K562 (cell line): Measurements from ENCODE around the gene DTL. TPM values are rescaled to one million over a fixed set of nuclear protein-coding genes. Genes with fewer than 3 reads are reported as not detected.

Experiments
- ATAC-seq: fragments of 200-7000 bp; cut with Tn5 transposase; 3 replicates; pipeline ENCODE4 v1.9.1; 2020; ENCODE audit warnings: moderate library complexity
- BruUV-seq: library from RNA; stranded (reverse); fragments of 400-500 nt; replicated peaks from 2 replicates; lab custom pipeline; 2021; lab: Mats Ljungman, UMichigan
- CTCF ChIA-PET: fragments of 300-600 bp; formaldehyde crosslinking; extraction: SDS; loops from one replicate; lab custom pipeline; 2021; ENCODE audit warnings: low intra/inter-chr PET ratio; lab: Yijun Ruan, JAX
- POLR2A ChIA-PET: fragments of 300-600, 350-650 bp; sonication (Branson Sonifier 250); formaldehyde crosslinking; extraction: SDS; loops from one replicate; lab custom pipeline; 2021; ENCODE audit warnings: antibody characterized with exemption, inconsistent platforms; lab: Yijun Ruan, JAX
- DNase-seq, 4 experiments: peaks; one replicate each; pipeline versions ENCODE4 v3.0.0 to v3.0.0-alpha.2; 2011 to 2018; ENCODE audit warnings: low spot score in 3 of 4, mixed read lengths in 3 of 4; ENCODE audit errors: extremely low read depth in 1 of 4
- FAIRE-seq: peaks from 2 replicates; lab custom pipeline; 2011; peaks lifted over from hg19 to GRCh38; lab: Jason Lieb, UNC
- H2AFZ ChIP-seq: 2 replicates; pipeline ENCODE4 v1.6.0; 2011; ENCODE audit warnings: low read depth, low read length, control low read depth, inconsistent platforms
- H3K27ac ChIP-seq: fragments of 200-600 bp; 3 replicates; pipeline ENCODE4 v1.8.0; 2011; ENCODE audit warnings: low read depth, mild to moderate bottlenecking, control low read depth, inconsistent platforms, low read length, moderate library complexity, mixed read lengths; ENCODE audit errors: extremely low read depth
- H3K27me3 ChIP-seq, 2 experiments: fragments of 300-600 bp in 1 of 2; 2 replicates in 1 of 2; 3 replicates in 1 of 2; pipeline versions ENCODE4 v1.6.0 to v1.8.0; 2011; ENCODE audit warnings: inconsistent platforms in 2 of 2, low read length in 2 of 2, mild to moderate bottlenecking in 1 of 2, mixed read lengths in 1 of 2, moderate library complexity in 1 of 2; ENCODE audit not compliant: control insufficient read depth in 2 of 2, insufficient read depth in 2 of 2
- H3K36me3 ChIP-seq: fragments of 300-600 bp; 3 replicates; pipeline ENCODE4 v1.8.0; 2011; ENCODE audit warnings: mild to moderate bottlenecking, low read length, inconsistent platforms; ENCODE audit not compliant: control insufficient read depth, insufficient read depth
- H3K4me1 ChIP-seq, 2 experiments: fragments of 200-600 bp in 1 of 2; replicated peaks in 1 of 2; 2 replicates in 1 of 2; 3 replicates in 1 of 2; pipeline versions ENCODE4 v1.5.1 to v1.8.0; 2011; ENCODE audit warnings: inconsistent platforms in 2 of 2, low read length in 2 of 2, mild to moderate bottlenecking in 1 of 2, mixed read lengths in 1 of 2, moderate library complexity in 1 of 2; ENCODE audit not compliant: control insufficient read depth in 2 of 2, insufficient read depth in 2 of 2
- H3K4me2 ChIP-seq: 2 replicates; pipeline ENCODE4 v1.6.1; 2011; ENCODE audit warnings: low read length, control low read depth, inconsistent platforms, mixed read lengths; ENCODE audit not compliant: insufficient read depth
- H3K4me3 ChIP-seq: fragments of 200-600 bp; sonication (generic), shearing (Covaris generic); 2 replicates; pipeline ENCODE4 v1.5.1; 2016; ENCODE audit warnings: control low read depth, inconsistent platforms
- H3K79me2 ChIP-seq: fragments of 200-600 bp; 3 replicates; pipeline ENCODE4 v1.8.0; 2011; ENCODE audit warnings: low read length, inconsistent platforms; ENCODE audit not compliant: control insufficient read depth, insufficient read depth
- H3K9ac ChIP-seq, 2 experiments: 2 replicates each; pipeline versions ENCODE4 v1.6.0 to v1.6.1; 2011; ENCODE audit warnings: low read depth in 2 of 2, low read length in 2 of 2, control low read depth in 1 of 2, inconsistent platforms in 1 of 2, mild to moderate bottlenecking in 1 of 2, mixed read lengths in 1 of 2; ENCODE audit not compliant: insufficient read depth in 1 of 2
- H3K9me1 ChIP-seq: one replicate; pipeline ENCODE4 v1.6.0; 2011; ENCODE audit warnings: inconsistent platforms, mild to moderate bottlenecking, low read length, moderate library complexity; ENCODE audit not compliant: control insufficient read depth, insufficient read depth
- H3K9me3 ChIP-seq: replicated peaks from 2 replicates; pipeline ENCODE4 v1.5.1; 2011; ENCODE audit warnings: low read depth, low read length, inconsistent platforms; ENCODE audit not compliant: control insufficient read depth, insufficient read depth
- H4K20me1 ChIP-seq: replicated peaks from 2 replicates; pipeline ENCODE4 v1.6.1; 2011; ENCODE audit warnings: low read length, inconsistent platforms, mixed read lengths; ENCODE audit not compliant: control insufficient read depth, insufficient read depth
- DDX20 ChIP-seq: fragments of 450-650 bp; IDR thresholded peaks from 2 replicates; pipeline ENCODE4 v1.6.1; 2016; ENCODE audit warnings: missing genetic modification characterization, low read depth, mild to moderate bottlenecking, missing compliant biosample characterization, moderate library complexity
- E2F5 ChIP-seq: sonication (generic); formaldehyde crosslinking; IDR thresholded peaks from 2 replicates; pipeline ENCODE4 v1.8.0; 2022; ENCODE audit warnings: mild to moderate bottlenecking, missing genetic modification reagents
- ETV5 ChIP-seq: sonication (generic); formaldehyde crosslinking; IDR thresholded peaks from 2 replicates; pipeline ENCODE4 v1.4.0; 2020; ENCODE audit warnings: low read depth, mild to moderate bottlenecking, missing genetic modification reagents
- ETV6 ChIP-seq, 3 experiments: fragments of 150-350 bp in 1 of 3; sonication (generic) in 1 of 3; formaldehyde crosslinking in 1 of 3; IDR thresholded peaks; 2 replicates each; pipeline versions ENCODE4 v1.6.1 to v1.8.0; 2014 to 2022; ENCODE audit warnings: borderline replicate concordance in 2 of 3, low read depth in 2 of 3, antibody characterized with exemption in 1 of 3, low read length in 1 of 3, mild to moderate bottlenecking in 1 of 3, missing genetic modification reagents in 1 of 3
- FOXM1 ChIP-seq, 2 experiments: fragments of 450-650 bp in 1 of 2; sonication (generic) in 1 of 2; formaldehyde crosslinking in 1 of 2; IDR thresholded peaks; 2 replicates each; pipeline versions ENCODE4 v1.6.1 to v1.9.0; 2017 to 2022; ENCODE audit warnings: low read depth in 2 of 2, mild to moderate bottlenecking in 2 of 2, missing genetic modification reagents in 1 of 2, moderate library complexity in 1 of 2
- HDAC2 ChIP-seq: fragments of 450-650 bp; IDR thresholded peaks from 2 replicates; pipeline ENCODE4 v1.6.1; 2016; ENCODE audit warnings: mild to moderate bottlenecking
- HDAC3 ChIP-seq: fragments of 450-650 bp; IDR thresholded peaks from 2 replicates; pipeline ENCODE4 v1.6.1; 2018; ENCODE audit warnings: borderline replicate concordance, mild to moderate bottlenecking, moderate library complexity; ENCODE audit not compliant: partially characterized antibody
- HDGF ChIP-seq: fragments of 450-650 bp; IDR thresholded peaks from 2 replicates; pipeline ENCODE4 v1.6.1; 2016
- MYBL2 ChIP-seq, 2 experiments: fragments of 450-650 bp in 1 of 2; sonication (generic) in 1 of 2; formaldehyde crosslinking in 1 of 2; IDR thresholded peaks; 2 replicates each; pipeline versions ENCODE4 v1.6.1 to v1.8.1; 2017 to 2022; ENCODE audit warnings: borderline replicate concordance in 1 of 2, inconsistent platforms in 1 of 2, low read depth in 1 of 2, mild to moderate bottlenecking in 1 of 2, missing genetic modification reagents in 1 of 2, moderate library complexity in 1 of 2
- NR0B1 ChIP-seq: fragments of 450-650 bp; IDR thresholded peaks from one replicate; pipeline ENCODE4 v1.6.1; 2018; ENCODE audit warnings: mild to moderate bottlenecking, moderate library complexity; ENCODE audit not compliant: partially characterized antibody
- RBM25 ChIP-seq: fragments of 200-400 bp; formaldehyde crosslinking; IDR thresholded peaks from 2 replicates; pipeline ENCODE4 v1.6.1; 2018; ENCODE audit warnings: low read length, low read depth, moderate library complexity; ENCODE audit not compliant: severe bottlenecking
- TFE3 ChIP-seq: fragments of 450-650 bp; formaldehyde crosslinking; IDR thresholded peaks from 2 replicates; pipeline ENCODE4 v1.4.0; 2020; ENCODE audit warnings: mild to moderate bottlenecking, mixed read lengths
- ZBTB5 ChIP-seq: fragments of 450-650 bp; IDR thresholded peaks from 2 replicates; pipeline ENCODE4 v1.6.1; 2017; ENCODE audit warnings: antibody characterized with exemption
- ZFP30 ChIP-seq: fragments of 250-450 bp; sonication (Bioruptor Pico); IDR thresholded peaks from 2 replicates; pipeline ENCODE4 v1.8.0; 2022; ENCODE audit warnings: moderate library complexity, mild to moderate bottlenecking, inconsistent platforms, borderline replicate concordance
- ZNF384 ChIP-seq: IDR thresholded peaks from 2 replicates; pipeline ENCODE4 v1.6.1; 2012; ENCODE audit warnings: low read depth, low read length, improper control_type of control experiment
- WGBS: fragments of 100-300 bp; shearing (Covaris generic); methylation state at CpG from one replicate; pipeline ENCODE4 v1.1.6; 2016; ENCODE audit warnings: low coverage, mixed read lengths; ENCODE audit not compliant: insufficient coverage; ENCODE audit errors: missing lambda C conversion rate; 5-methylcytosine and 5-hydroxymethylcytosine counted together
- in situ Hi-C: fragments of 300-500 bp; cut with MboI; formaldehyde crosslinking; loops from 4 replicates; pipeline ENCODE4 v1.15.0; 2018; ENCODE audit warnings: inconsistent platforms, mixed read lengths
- intact Hi-C: fragments of 100-400 bp; cut with micrococcal nuclease; formaldehyde crosslinking; loops from 2 replicates; pipeline ENCODE4 v1.14.2; 2022
- polyA plus RNA-seq, 8 experiments: library from polyadenylated mRNA; depleted of rRNA in 4 of 8; stranded (reverse) in 5 of 8; unstranded in 3 of 8; fragments of >200 nt; fragmentation: Nextera tagmentation in 2 of 8; fragmentation: Illumina TruSeq in 1 of 8; extraction: Ambion mirVana in 2 of 8; extraction: Trizol in 1 of 8; gene quantifications; 2 replicates each; pipeline versions ENCODE4 v1.2.1 to v1.2.3, GENCODE V29; 2011 to 2014; ENCODE audit warnings: inconsistent platforms in 1 of 8, missing spikeins in 1 of 8
- total RNA-seq, 7 experiments: library from RNA; depleted of rRNA in 6 of 7; stranded (reverse); fragments of >200 nt in 6 of 7; fragmentation: Illumina TruSeq in 2 of 7; extraction: Trizol in 2 of 7; gene quantifications; 2 replicates each; pipeline versions ENCODE4 v1.2.1 to v1.2.3, GENCODE V29; 2011 to 2021; ENCODE audit warnings: low replicate concordance in 1 of 7

The DTL gene
- total and polyA plus RNA-seq, 9 of the 15 experiments (the other 6 are each of a cell fraction or from before 2014, with no cell fraction given) = 38.3 to 81.0 (median 63.2) TPM

- no TSS peak for BruUV-seq
- no peaks in the 10 kb centered on the region for H3K27me3 ChIP-seq
- no peak overlapping the region for H3K4me3 ChIP-seq
- peaks cover 7% of the 10 kb centered on the region; the same call in 1 of the 2 replicates for H3K9me3 ChIP-seq
- H3K27ac ChIP-seq = no peak overlapping the region
- H3K4me1 ChIP-seq = no peaks in the 10 kb centered on the region
- H3K4me2 ChIP-seq = no peak overlapping the region
- FAIRE-seq (no peak), DNase-seq (no peak), ATAC-seq (peak; percentile 51)
- intact Hi-C loops = no loop called here
- H3K9me1 ChIP-seq = no peaks in the 10 kb centered on the region
- H3K36me3 ChIP-seq = peaks cover 43% of the 10 kb centered on the region
- no peak overlapping the region for H2AFZ ChIP-seq
- 69% methylated on average over 2 of the region's 2 CpGs for WGBS
- H3K9ac ChIP-seq = no peak overlapping the region
- POLR2A ChIA-PET = interaction anchor here (0.6 to 2.7 kb wide), 5 partner anchors 10 to 572 kb away, joined by 3 to 10 read pairs (median 3); partner anchors contain the start of genes DTL and INTS7
- CTCF ChIA-PET = interaction anchor here (0.6 kb wide), 1 partner anchor 248 kb away, joined by 5 read pairs; no protein-coding TSS in a partner anchor
- in situ Hi-C loops = no loop called here
- H4K20me1 ChIP-seq = no peaks in the 10 kb centered on the region
- H3K79me2 ChIP-seq = peaks cover 57% of the 10 kb centered on the region
- 0 out of 2 replicates have a peak, but pooled peaks have one; percentile 23 for TF ChIP-seq ZNF384
- peak; percentile 66 for TF ChIP-seq RBM25
- no peak for TF ChIP-seq HDAC2
- no peak for TF ChIP-seq ZFP30 (CRISPR knock-in tag)
- no peak for TF ChIP-seq FOXM1 (IDR thresholded peaks at IDR 0.05; ENCODE audit: low read depth)
- no peak for TF ChIP-seq FOXM1 (CRISPR knock-in tag; IDR thresholded peaks at IDR 0.05; ENCODE audit: low read depth)
- no peak for TF ChIP-seq ETV5 (CRISPR knock-in tag)
- no peak for TF ChIP-seq HDAC3
- TF ChIP-seq NR0B1 = no peak
- TF ChIP-seq TFE3 = no peak
- TF ChIP-seq ZBTB5 = no peak
- TF ChIP-seq E2F5 = no peak
- no peak for TF ChIP-seq DDX20 (tag)
- no peak for TF ChIP-seq MYBL2 (IDR thresholded peaks at IDR 0.05; ENCODE audit: low read depth)
- TF ChIP-seq MYBL2 (CRISPR knock-in tag; IDR thresholded peaks at IDR 0.05; ENCODE audit: borderline replicate concordance) = no peak
- no peak for TF ChIP-seq HDGF
- no peak for TF ChIP-seq ETV6 (IDR thresholded peaks at IDR 0.05; ENCODE audit: borderline replicate concordance in 1 of 2, low read depth in 2 of 2, low read length in 1 of 2)
- TF ChIP-seq ETV6 (CRISPR knock-in tag; IDR thresholded peaks at IDR 0.05; ENCODE audit: borderline replicate concordance) = no peak
Measured at GRCh38 chr1:212021563-212021962, 14.0 kb upstream of the DTL start.
